Keratinocyte (primary cell): ENCODE measurements around the gene KLHDC4.
"Not testable (repeated sequence)": the region's sequence is repeated elsewhere in the genome, so short reads cannot be mapped to it uniquely, and the experiment has no call there.

Experiments used
- EZH2 ChIP-seq: IDR thresholded peaks from one replicate; pipeline ENCODE4 v1.6.1; 2012; ENCODE audit warnings: inconsistent platforms, mild to moderate bottlenecking, low read length, moderate library complexity
- TF ChIP-seq, protein P1 (sequence below), 3 experiments: IDR thresholded peaks in 1 of 3; conservative IDR thresholded peaks in 1 of 3; optimal IDR thresholded peaks in 1 of 3; 2 replicates in 2 of 3; 3 replicates in 1 of 3; pipeline versions ENCODE3 to v1.5.1; 2011; ENCODE audit warnings: low read length in 3 of 3, mild to moderate bottlenecking in 3 of 3, moderate library complexity in 2 of 3, control low read depth in 1 of 3, inconsistent platforms in 1 of 3; ENCODE audit not compliant: insufficient read depth in 2 of 3; ENCODE audit errors: extremely low read depth in 1 of 3

DNA sequence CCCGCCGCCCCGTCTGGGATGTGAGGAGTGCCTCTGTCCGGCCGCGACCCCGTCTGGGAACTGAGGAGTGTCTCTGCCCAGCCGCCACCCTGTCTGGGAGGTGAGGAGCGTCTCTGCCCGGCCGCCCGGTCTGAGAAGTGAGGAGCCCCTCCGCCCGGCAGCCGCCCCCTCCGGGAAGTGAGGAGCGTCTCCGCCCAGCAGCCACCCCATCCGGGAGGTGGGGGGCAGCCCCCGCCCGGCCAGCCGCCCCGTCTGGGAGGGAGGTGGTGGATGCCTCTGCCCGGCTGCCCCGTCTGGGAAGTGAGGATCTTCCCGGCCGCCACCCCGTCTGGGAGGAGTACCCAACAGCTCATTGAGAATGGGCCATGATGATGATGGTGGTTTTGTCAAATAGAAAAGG is 47.0 kb downstream of the KLHDC4 start:
- TF ChIP-seq, protein P1, sequence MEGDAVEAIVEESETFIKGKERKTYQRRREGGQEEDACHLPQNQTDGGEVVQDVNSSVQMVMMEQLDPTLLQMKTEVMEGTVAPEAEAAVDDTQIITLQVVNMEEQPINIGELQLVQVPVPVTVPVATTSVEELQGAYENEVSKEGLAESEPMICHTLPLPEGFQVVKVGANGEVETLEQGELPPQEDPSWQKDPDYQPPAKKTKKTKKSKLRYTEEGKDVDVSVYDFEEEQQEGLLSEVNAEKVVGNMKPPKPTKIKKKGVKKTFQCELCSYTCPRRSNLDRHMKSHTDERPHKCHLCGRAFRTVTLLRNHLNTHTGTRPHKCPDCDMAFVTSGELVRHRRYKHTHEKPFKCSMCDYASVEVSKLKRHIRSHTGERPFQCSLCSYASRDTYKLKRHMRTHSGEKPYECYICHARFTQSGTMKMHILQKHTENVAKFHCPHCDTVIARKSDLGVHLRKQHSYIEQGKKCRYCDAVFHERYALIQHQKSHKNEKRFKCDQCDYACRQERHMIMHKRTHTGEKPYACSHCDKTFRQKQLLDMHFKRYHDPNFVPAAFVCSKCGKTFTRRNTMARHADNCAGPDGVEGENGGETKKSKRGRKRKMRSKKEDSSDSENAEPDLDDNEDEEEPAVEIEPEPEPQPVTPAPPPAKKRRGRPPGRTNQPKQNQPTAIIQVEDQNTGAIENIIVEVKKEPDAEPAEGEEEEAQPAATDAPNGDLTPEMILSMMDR (optimal IDR thresholded peaks at IDR 0.05 in 1 of 3, IDR thresholded peaks at IDR 0.05 in 1 of 3, conservative IDR thresholded peaks at IDR 0.05 in 1 of 3; ENCODE audit: extremely low read depth in 1 of 3, insufficient read depth in 2 of 3, low read length in 3 of 3), result not testable (repeated sequence)
- not testable (repeated sequence) for TF ChIP-seq EZH2
